H1 (cell line): Measurements from ENCODE around the gene MSH2. TPM values are rescaled to one million over a fixed set of nuclear protein-coding genes. Genes with fewer than 3 reads are reported as not detected.

Experiments
- FOSL1 ChIP-seq: IDR thresholded peaks from 2 replicates; pipeline ENCODE4 v1.6.1; 2011; ENCODE audit warnings: mild to moderate bottlenecking, low read depth, low read length, moderate library complexity; ENCODE audit not compliant: insufficient read depth
- JUN ChIP-seq: IDR thresholded peaks from 2 replicates; pipeline ENCODE4 v1.6.1; 2011; ENCODE audit warnings: low read depth, mild to moderate bottlenecking, improper control_type of control experiment, low read length
- SIX5 ChIP-seq: IDR thresholded peaks from 2 replicates; pipeline ENCODE4 v1.6.1; 2011; ENCODE audit warnings: mild to moderate bottlenecking, low read depth, low read length
- SP2 ChIP-seq: IDR thresholded peaks from 2 replicates; pipeline ENCODE4 v1.6.1; 2012; ENCODE audit warnings: mild to moderate bottlenecking, low read length, inconsistent platforms
- TBP ChIP-seq: IDR thresholded peaks from 2 replicates; pipeline ENCODE4 v1.6.1; 2011; ENCODE audit warnings: low read depth, low read length, improper control_type of control experiment
- polyA plus RNA-seq, 7 experiments: library from polyadenylated mRNA; depleted of rRNA in 3 of 7; stranded (reverse) in 5 of 7; unstranded in 2 of 7; fragments of >200 nt in 5 of 7; fragments of 200-250 nt in 2 of 7; gene quantifications; 1 replicate in 5 of 7; 2 replicates in 1 of 7; 4 replicates in 1 of 7; pipeline versions ENCODE4 v1.2.1 to v1.2.3, GENCODE V29; 2011 to 2013; ENCODE audit warnings: missing spikeins in 2 of 7, mixed read lengths in 2 of 7
- total RNA-seq: library from RNA; stranded (reverse); fragmentation: NEBNext Ultra II Directional; extraction: Animal tissue kit (Norgen Biotek cat#: 25700); gene quantifications from 2 replicates; pipeline ENCODE4 v1.2.1, GENCODE V29; 2021

The MSH2 gene
- total and polyA plus RNA-seq, 2 of the 8 experiments (the other 6 are each of a cell fraction or from before 2014, with no cell fraction given), result 64.1 to 228 TPM

GRCh38 chr2:47519147-47519537 lies 116.2 kb downstream of the MSH2 start (continued):
- no peak for TF ChIP-seq JUN
- no peak for TF ChIP-seq SP2
- no peak for TF ChIP-seq FOSL1
- no peak for TF ChIP-seq SIX5
- no peak for TF ChIP-seq TBP
